22Rv1 (cell line): ENCODE measurements around the gene COX4I1.

ENCODE experiments used
- CTCF ChIP-seq: fragments of 450-650 bp; IDR thresholded peaks from 2 replicates; pipeline ENCODE4 v1.5.1; 2017; ENCODE audit warnings: mild to moderate bottlenecking
- ZFX ChIP-seq: fragments of 450-650 bp; IDR thresholded peaks from 2 replicates; pipeline ENCODE4 v1.6.1; 2017; ENCODE audit warnings: antibody characterized with exemption, borderline replicate concordance

DNA sequence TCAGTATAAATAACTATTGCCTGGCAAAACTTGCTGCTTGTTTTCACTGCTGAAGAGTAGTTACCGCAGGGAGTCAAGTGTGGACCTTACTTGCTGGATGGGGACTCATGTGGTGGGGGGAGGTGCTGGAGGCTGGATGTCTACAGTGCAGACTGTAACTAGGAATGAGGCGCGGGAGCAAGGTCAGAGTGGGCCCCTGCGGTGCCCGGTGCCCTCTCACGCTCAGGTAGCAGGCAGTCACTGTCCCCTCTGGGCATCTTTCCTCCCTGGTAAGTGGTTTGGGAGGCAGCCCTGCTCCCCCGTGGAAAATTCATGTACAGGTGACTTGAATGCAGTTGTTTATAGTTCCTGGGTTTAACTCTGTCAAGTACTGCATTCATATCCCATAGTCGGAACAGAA lies 4.8 kb upstream of the COX4I1 start:
- TF ChIP-seq CTCF: no peak
- TF ChIP-seq ZFX: no peak
